GM21737 (cell line): ENCODE results near the gene ABCC5.
"Not testable (repeated sequence)": the region's sequence is repeated elsewhere in the genome, so short reads cannot be mapped to it uniquely, and the experiment has no call there.

ENCODE experiments used
- ATAC-seq: cut with Tn5 transposase; IDR thresholded peaks from one replicate; pipeline ENCODE4 v1.9.1; 2021; ENCODE audit warnings: mild to moderate bottlenecking, moderate library complexity; ENCODE audit not compliant: unreplicated experiment

Gene ABCC5

DNA sequence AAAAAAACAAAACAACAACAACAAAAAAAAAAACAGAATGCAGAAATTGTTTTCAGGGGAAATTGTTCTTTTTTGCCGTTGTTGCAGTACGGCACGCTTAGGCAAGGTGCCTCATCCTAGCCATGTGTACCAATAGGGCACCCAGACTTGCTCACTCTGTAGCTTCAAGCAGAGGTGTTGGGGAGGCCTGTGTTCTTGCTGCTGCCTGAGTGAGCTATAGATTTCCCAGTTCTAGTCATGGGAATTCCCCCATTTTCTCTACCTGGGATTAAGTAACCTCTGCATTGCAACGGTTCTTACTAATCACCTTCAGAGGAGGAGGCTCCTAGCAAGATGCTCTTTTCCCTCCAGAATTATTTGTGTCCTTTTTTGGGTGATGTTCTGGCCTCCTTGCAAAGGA is 120.1 kb downstream of the ABCC5 start:
- no peak for ATAC-seq

DNA sequence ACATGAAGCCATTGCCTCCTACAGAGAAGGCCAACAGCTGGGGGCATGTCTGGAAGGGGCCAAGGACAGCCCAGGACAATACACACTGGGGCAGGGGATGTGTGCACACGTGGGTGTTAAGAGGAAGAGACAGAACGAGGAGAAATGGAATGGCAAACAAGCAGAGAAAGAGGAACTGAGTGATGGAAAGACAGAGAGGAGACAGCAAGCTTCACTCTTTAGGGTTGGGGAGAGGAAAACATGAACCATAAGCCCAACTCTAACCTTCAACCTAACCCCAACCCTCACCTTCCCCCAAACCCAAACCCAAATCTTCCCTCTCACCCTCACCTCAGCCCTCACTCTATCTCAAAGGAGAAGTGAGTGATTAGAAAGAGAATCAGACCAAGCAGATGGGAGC is 121.1 kb downstream of the ABCC5 start:
- ATAC-seq, result no peak

DNA sequence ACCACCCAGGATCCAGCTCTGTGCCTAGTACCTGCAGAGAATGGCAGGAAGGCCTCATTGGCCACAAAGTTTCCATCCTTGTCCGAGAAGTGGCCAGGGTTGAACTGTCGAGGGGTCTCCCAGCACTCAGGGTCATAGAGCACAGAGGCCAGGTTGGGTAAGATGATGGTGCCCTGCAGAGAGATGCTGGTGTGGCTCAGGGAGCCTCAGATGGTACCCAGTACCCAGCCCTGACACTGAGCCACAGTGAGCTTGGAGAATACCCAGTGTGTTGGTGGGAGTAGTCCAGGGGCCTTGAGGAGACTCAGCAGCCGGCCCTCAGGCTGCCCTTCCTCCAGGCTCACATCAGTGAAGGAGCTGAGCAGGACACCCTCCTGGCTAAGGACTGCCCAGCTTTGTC is 121.5 kb downstream of the ABCC5 start:
- ATAC-seq, result no peak

DNA sequence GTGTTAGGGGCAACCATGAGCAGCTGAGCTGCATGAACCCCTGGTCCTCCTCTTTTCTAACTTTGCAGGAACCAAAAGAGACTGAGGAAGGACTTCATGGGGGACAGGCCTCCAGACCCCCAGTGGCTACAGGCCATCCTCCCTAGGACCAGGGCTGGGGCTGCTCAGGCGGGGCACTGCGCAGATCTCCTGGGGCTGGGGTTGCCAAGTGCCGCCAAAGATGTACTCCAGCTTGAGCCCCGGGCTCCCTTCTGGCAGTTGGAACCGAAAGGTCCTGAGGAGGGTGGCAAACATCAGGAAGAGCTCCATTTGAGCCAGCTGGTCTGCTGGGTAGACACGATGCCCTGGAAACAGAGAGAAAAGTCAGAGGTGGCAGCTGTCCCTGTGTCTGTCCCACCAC is 121.9 kb downstream of the ABCC5 start:
- ATAC-seq, result no peak

DNA sequence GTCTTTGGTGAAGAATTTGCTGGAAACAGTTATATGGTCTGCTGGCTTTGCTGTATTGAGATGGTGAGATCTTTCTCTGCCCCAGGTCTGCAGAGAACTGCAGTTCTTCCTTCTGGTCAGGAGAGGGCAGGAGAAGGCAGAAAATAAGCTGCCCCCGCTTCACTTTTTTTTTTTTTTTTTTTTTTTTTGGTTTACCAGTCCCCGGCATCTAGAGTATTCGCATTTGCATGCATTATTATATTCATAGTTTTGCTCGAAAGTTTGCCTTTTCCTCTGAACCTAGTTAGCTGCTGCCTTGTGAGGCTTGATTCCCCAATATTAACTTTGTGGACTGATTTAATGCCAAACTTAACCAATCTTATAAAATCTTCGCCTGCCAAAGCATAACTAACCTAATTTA is 122.4 kb downstream of the ABCC5 start:
- no peak for ATAC-seq

DNA sequence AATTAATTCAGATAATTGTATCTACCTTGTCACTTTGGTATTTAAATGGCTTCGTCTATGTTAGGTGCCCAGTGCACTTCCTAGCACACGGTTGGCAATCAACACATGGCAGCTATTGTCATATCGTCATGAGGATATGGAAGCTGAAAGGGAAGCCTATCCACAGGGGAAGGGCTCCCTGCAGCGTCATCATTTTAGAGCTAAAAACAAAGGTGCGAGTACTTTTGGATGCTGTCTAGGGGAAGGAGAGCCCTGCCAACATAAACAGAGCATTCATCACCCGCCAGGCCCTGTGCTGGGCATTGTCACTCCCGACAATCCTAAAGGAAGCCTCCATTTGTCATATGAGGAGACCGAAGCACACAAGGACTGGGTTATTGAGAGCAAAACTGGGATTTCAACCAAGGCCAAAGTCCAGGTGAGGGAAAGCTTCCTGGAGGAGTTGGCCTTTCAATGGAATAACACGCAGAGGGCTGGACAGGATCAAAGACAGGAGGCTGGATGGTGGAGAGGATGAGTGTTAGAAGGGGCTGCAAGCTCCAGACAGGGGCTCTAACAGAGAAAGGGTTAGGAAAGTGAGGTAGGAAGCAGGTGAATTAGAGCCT is 125.0 kb downstream of the ABCC5 start:
- ATAC-seq, result no peak

DNA sequence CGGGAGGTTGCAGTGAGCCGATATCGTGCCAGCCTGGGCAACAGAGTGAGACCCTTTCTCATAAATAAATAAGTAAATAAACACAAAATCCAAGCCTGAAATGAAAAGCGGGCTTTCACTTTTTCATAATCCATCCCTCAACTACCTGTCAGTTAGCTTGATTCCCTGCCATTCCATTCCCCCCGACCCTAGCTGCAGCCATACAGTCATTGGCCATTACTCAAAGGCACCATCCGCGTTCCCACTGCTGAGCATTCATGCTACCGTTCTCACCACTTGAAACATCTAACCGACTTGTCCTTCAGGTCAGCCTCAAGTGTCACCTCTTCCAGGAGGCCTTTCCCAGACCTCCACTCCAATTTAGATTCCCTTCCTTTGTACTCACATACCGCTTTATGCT is 131.9 kb downstream of the ABCC5 start:
- no peak for ATAC-seq

DNA sequence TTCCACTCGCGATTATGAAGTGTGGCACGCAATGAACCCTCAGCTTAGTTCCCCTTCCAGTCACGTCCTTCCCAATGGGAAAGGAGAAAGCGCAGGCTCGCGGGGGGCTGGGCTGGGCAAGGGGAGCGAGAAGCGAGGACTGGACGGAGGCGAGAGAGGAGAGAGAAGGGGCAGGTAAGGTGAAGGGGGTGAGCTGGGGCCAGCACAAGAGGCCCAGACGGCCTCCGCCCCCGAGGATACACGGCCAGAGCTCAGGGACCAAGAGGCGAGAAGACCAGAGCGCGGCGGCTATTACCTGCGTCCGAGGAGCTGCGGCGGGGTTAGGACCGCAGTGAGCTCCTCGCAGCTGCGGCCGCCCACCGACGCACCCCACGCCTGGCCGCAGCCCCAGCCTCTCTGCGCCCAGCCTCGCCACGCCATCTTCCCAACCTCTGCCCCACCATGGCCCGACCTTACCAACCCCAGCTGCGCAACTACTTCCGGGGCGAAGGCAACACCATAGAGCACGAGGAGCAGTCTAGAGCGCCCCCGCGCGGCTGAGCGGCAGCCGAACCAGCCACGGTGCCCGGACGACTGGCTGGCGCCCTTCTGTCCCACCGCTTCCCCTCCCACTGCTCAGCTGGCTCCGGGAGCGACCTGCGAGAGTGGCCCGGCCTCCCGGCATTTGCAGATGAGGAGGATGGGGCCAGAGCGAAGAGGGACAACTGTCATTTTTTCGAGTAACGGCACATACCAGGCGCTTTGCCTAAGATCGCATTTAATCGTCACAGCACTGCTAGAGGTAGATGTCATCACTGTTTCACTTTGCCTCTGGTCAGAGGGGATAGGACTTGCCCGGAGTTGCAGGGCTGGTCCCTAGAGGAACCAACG is 133.0 kb downstream of the ABCC5 start, which contains the start of gene PARL:
PARL (minus strand) TSS at position 454 of the 870 bp plus-strand sequence; CDS start at position 420, 34 bp downstream.
- ATAC-seq, result peak; percentile 100

DNA sequence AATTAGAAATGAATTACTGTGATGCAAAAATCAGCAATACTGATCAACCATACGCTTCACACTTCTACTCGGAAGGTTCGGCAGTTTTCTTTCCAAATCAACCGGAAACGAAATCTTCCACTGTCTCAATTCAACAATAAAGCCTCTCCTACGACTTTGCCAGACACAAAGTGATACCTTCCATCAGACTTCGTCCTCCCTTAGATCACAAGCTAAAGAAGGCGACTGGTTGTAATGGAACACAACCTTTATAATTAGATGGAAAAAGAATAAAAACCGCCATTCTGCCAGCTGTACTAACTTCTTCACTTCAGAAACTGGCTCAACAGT is 133.6 kb downstream of the ABCC5 start:
- no peak for ATAC-seq

DNA sequence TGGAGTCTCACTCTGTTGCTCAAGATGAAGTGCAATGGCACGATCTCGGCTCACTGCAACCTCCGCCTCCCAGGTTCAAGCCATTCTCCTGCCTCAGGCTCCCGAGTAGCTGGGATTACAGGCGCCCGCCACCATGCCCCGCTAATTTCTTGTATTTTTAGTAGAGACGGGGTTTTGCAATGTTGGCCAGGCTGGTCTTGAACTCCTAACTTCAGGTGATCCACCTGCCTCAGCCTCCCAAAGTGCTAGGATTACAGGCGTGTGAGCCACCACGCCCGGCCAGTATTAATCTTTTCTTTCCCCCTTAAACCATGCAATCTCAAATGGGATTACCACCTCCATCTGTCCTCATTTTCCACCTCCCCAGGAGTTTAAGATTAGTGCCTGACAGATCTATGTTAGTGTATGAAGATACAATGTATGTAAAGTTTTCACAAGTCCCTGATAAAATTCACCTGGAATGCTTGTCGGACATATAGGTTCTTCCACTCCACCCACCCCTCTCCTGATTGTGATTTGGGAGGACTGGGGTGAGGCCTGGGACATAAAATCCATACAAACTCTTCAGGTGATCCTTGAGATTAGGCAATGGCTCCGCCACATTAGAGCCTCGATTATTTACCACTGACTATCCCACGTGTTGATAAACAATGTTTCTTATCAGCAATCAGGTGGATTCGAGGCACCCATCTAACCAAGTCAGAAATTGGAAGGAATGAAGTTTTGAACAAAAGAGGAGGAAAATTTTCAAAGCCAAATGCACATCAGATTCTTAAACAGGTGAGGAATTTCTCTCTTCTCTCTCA is 134.2 kb downstream of the ABCC5 start:
- ATAC-seq, result no peak

DNA sequence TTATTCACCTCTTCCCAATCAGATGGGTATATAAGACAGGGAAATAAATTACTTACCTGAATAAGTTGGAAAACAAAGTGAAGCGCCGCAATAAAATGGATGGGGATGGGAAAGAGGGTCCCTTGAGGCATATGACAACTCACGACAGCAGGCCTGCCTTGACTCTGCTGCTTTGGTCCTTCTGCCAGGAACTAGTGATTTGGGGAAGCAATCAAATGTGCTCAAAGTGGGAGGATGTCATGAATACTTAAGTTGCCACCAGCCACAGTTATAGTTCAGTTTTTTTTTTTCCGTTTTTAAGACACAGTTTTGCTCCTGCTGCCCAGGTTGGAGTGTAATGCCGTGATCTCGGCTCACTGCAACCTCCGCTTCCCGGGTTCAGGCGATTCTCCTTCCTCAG is 137.6 kb downstream of the ABCC5 start:
- no peak for ATAC-seq

DNA sequence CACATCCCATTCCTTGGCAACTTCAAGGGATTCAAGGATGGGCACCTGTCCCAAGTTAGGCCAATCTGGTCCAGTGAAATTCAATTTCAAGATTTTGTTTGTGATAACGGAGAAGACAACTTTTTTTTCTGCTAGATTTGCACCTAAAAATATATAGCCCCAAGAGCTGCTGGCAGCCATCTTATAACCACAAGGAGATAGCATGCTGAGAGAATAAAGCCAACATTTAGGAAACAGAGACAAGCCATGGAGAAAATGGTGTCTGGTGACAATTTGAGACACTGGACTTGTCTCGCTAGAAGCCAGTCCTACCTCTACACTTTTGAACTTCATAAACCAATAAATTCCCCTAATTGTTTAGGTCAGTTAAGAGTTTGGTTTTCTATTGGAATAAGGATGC is 138.4 kb downstream of the ABCC5 start:
- ATAC-seq, result no peak

DNA sequence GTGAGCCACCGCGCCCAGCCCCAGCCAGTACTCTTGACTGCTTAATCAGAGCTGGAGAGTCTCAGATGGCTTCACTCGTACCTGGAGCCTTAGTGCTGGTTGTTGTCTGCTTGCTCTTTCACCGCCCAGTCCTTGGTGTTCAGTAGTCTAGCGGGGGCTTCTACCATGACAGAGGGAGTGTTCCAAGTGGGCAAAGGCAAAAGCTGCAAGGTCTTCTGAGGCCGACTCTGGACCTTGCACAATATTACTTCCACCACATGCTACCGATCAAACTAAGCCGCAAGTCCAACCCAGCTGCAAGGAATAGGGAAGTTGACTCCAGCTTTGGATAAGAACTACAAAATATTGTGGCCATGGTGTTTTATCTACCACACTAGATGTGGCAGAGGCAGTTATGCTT is 139.6 kb downstream of the ABCC5 start:
- no peak for ATAC-seq

DNA sequence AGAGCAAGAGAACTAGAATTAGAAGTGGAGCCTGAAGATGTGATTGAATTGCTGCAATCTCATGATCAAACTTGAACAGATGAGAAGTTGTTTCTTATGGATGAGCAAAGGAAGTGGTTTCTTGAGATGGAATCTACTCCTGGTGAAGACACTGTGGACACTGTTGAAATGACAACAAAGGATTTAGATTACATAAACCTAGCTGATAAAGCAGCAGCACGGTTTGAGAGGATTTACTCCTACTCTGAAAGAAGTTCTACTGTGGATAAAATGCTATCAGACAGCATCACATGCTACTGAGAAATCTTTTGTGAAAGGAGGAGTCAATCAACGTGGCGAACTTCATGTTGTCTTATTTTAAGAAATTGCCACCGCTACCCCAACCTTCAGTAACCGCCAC is 140.5 kb downstream of the ABCC5 start:
- not testable (repeated sequence) for ATAC-seq

DNA sequence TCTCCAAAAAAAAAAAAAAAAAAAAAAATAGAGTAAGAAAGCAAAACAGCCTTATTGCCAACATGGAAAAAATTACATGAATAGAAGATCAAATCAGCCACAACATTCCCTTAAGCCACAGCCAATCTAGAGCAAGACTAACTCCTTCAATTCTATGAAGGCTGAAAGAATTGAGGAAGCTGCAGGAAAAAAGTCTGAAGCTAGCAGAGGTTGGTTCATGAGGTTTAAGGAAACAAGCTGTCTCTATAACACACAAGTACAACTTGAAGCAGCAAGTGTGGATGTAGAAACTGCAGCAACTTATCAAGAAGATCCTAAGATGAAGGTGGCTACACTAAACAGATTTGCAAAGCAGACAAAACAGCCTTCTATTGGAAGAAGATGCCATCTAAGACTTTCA is 142.3 kb downstream of the ABCC5 start:
- ATAC-seq, result no peak

DNA sequence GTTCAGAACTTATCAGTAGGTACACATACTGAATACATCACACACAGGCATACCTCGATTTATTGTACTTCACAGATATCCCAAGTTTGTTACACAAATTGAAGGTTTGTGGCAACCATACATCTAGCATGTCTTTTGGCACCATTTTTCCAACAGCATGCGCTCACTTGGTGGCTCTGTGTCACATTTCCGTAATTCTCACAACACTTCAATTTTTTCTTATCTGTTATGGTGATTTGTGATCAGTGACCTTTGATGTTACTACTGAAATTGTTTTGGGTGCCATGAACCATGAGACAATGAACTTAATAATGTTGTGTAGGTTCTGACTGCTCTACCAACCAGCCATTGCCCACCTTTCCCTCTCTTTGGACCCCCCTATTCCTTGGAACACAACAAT is 143.8 kb downstream of the ABCC5 start:
- ATAC-seq, result no peak

DNA sequence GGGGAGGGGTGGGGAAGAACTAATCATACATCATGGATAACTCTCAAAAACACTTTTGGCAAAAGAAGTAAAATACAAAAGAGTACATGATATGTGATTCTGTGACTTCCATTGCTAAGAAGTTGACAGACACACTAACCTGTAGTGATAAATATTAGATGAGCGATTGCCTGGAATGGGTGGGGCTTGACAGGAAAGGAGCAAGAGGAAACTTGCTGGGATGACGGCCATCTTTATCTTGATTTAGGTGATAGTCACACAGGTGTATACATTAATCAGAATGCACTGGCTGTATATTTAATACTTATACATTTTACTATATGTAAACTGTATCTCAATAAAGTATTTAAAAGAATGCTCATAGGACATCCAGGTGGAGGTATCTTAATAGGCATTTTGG is 146.1 kb downstream of the ABCC5 start:
- no peak for ATAC-seq

DNA sequence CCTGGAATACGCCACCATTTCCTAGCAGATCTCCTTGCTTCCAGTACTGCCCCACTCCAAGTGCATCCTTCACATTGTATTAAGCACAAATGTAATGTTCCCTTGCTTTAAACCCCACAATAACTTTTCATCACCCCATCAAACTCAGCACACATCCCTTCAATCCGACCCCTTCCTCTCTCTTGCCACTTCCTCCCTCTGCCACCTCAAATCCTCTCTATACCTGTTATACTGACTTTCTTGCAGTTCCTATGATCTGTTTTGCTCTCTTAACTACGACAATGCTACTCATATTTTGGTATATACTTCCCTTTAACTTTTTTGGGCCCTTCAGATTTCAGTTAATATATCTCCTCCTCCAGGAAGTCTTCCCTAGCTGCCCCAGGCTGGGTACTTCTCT is 147.1 kb downstream of the ABCC5 start:
- ATAC-seq, result no peak
